ENCODE data around the gene TBC1D22A. TPM values are rescaled to one million over a fixed set of nuclear protein-coding genes. Genes with fewer than 3 reads are reported as not detected.

TBC1D22A gene
- total RNA-seq, 2 experiments from 2014 or later = 38.5 to 41.0 TPM

- no peak for DNase-seq
- Mint-ChIP-seq H3K27ac (no peak overlapping the region), H3K9me3 (no peaks in the 10 kb centered on the region), H3K4me1 (peaks cover 15% of the 10 kb centered on the region), H3K4me3 (no peak overlapping the region), H3K36me3 (ENCODE audit: low read depth) (peaks cover 23% of the 10 kb centered on the region), H3K27me3 (no peaks in the 10 kb centered on the region)
- ChIA-PET POLR2A (no interaction called here), CTCF (no interaction called here)
Observed at GRCh38 chr22:46851311-46851710, 88.9 kb downstream of the TBC1D22A start.

GRCh38 chr22:46851941-46852340, 89.5 kb downstream of the TBC1D22A start:
- no peak overlapping the region for H3K27ac Mint-ChIP-seq
- ChIA-PET POLR2A (no interaction called here), CTCF (no interaction called here)
- H3K4me1 Mint-ChIP-seq = peaks cover 14% of the 10 kb centered on the region
- no peak overlapping the region for H3K4me3 Mint-ChIP-seq
- H3K9me3 Mint-ChIP-seq = no peaks in the 10 kb centered on the region
- no peak for DNase-seq
- peaks cover 17% of the 10 kb centered on the region for H3K36me3 Mint-ChIP-seq (ENCODE audit: low read depth)
- H3K27me3 Mint-ChIP-seq = no peaks in the 10 kb centered on the region

- no peaks in the 10 kb centered on the region for H3K9me3 Mint-ChIP-seq
- no peaks in the 10 kb centered on the region for H3K27me3 Mint-ChIP-seq
- H3K4me1 Mint-ChIP-seq = peaks cover 12% of the 10 kb centered on the region
- DNase-seq = no peak
- H3K4me3 Mint-ChIP-seq = no peak overlapping the region
- ChIA-PET POLR2A (no interaction called here), CTCF (no interaction called here)
- peaks cover 17% of the 10 kb centered on the region for H3K36me3 Mint-ChIP-seq (ENCODE audit: low read depth)
- no peak overlapping the region for H3K27ac Mint-ChIP-seq
Observed at GRCh38 chr22:46852771-46853170, 90.3 kb downstream of the TBC1D22A start.

DNA sequence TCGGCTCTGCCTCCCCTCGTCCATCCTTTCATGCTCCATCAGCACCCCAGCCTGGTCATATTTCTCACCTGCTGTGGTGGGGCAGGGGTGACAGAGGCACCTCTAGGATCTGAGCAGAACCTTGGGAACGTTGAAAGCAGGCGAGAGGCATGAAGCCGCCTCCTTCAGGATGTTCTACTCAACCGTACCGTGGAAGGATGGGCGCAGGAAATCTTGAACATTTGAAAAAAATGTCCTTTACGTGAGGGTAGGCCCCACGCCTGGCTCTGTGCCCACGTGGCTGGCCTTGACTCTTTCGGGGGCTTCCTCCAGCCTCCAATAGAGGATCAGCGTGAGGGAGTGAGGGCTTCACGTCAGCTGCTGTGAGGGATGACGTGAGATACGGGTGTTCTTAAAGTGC, 90.7 kb downstream of the TBC1D22A start:
- no peak for DNase-seq
- Mint-ChIP-seq H3K36me3 (ENCODE audit: low read depth) (peaks cover 17% of the 10 kb centered on the region), H3K9me3 (no peaks in the 10 kb centered on the region), H3K27ac (no peak overlapping the region), H3K4me1 (peaks cover 12% of the 10 kb centered on the region), H3K4me3 (no peak overlapping the region), H3K27me3 (no peaks in the 10 kb centered on the region)
- ChIA-PET CTCF (no interaction called here), POLR2A (no interaction called here)

- Mint-ChIP-seq H3K36me3 (ENCODE audit: low read depth) (peaks cover 17% of the 10 kb centered on the region), H3K27ac (no peak overlapping the region)
Observed at GRCh38 chr22:46854125-46854870, 91.8 kb downstream of the TBC1D22A start.

GRCh38 chr22:46855681-46856080, 93.2 kb downstream of the TBC1D22A start:
- H3K27me3 Mint-ChIP-seq = no peaks in the 10 kb centered on the region
- H3K4me1 Mint-ChIP-seq = peaks cover 9% of the 10 kb centered on the region
- ChIA-PET CTCF (no interaction called here), POLR2A (no interaction called here)
- no peak overlapping the region for H3K4me3 Mint-ChIP-seq
- no peak overlapping the region for H3K27ac Mint-ChIP-seq
- H3K36me3 Mint-ChIP-seq (ENCODE audit: low read depth) = peaks cover 6% of the 10 kb centered on the region
- DNase-seq = no peak
- no peaks in the 10 kb centered on the region for H3K9me3 Mint-ChIP-seq

More at GRCh38 chr22:46854125-46854870, 91.8 kb downstream of the TBC1D22A start:
- CTCF ChIA-PET = no interaction called here
- Mint-ChIP-seq H3K4me3 (no peak overlapping the region), H3K4me1 (peaks cover 12% of the 10 kb centered on the region), H3K9me3 (no peaks in the 10 kb centered on the region), H3K27me3 (no peaks in the 10 kb centered on the region)
- DNase-seq = no peak
- POLR2A ChIA-PET = no interaction called here

GRCh38 chr22:46856661-46857060, 94.2 kb downstream of the TBC1D22A start:
- Mint-ChIP-seq H3K27ac (no peak overlapping the region), H3K27me3 (no peaks in the 10 kb centered on the region), H3K9me3 (no peaks in the 10 kb centered on the region), H3K36me3 (ENCODE audit: low read depth) (peaks cover 1% of the 10 kb centered on the region), H3K4me1 (peaks cover 9% of the 10 kb centered on the region), H3K4me3 (no peak overlapping the region)
- ChIA-PET CTCF (no interaction called here), POLR2A (no interaction called here)
- no peak for DNase-seq

DNA sequence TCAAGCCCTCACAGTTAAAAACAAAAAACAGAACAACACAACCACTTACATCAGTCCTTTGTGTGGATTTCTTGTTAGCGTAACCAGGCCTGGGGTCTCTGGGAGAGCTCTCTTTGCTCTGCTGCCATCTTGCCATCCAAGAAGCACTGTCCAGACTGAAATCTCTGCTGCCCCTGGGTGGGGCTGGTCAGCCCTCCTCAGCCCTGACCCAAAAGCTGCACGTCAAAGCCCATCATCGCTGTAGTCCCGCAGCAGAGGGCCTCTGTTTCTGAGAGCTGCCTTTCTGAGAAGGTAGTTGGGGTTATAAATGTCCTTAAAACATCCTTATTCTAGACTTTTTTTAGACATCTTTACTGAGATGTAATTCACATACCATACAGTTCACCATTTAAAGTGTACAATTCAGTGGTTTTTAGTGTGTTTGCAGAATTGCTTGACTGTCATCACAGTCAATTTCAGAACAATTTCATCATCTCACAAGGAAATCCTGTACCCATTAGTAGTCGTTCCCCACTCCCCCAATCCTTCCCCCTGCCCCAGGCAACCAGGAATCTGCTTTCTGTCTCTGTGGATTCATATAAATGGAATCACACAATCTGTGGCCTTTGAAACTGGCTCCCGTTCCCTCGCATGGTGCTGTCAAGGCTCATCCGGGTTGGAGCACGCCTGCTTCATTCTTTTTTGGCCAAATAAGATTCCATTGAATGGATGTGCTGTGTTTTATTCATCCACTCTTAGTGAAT, 94.9 kb downstream of the TBC1D22A start:
- CTCF ChIA-PET = no interaction called here

DNA sequence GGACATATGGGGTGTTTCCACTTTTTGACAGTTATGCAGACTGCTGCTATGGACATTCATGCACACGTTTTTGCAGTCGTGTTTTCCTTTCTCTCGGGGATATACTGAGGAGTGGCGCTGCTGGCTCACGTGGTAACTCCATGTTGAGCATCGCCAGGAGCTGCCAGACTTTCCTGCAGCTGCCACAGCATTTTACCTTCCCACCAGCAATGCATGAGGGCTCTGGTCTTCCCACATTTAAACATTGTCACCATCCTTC, 95.4 kb downstream of the TBC1D22A start:
- H3K27ac Mint-ChIP-seq = no peak overlapping the region
- H3K9me3 Mint-ChIP-seq = no peaks in the 10 kb centered on the region
- no peak overlapping the region for H3K4me3 Mint-ChIP-seq
- DNase-seq = no peak
- H3K4me1 Mint-ChIP-seq = peaks cover 9% of the 10 kb centered on the region
- H3K27me3 Mint-ChIP-seq = no peaks in the 10 kb centered on the region
- CTCF ChIA-PET = no interaction called here
- POLR2A ChIA-PET = no interaction called here
- peaks cover 3% of the 10 kb centered on the region for H3K36me3 Mint-ChIP-seq (ENCODE audit: low read depth)

More for the DNA sequence above, 94.9 kb downstream of the TBC1D22A start:
- peaks cover 3% of the 10 kb centered on the region for H3K36me3 Mint-ChIP-seq (ENCODE audit: low read depth)
- DNase-seq = no peak
- H3K27me3 Mint-ChIP-seq = no peaks in the 10 kb centered on the region
- H3K4me1 Mint-ChIP-seq = peaks cover 9% of the 10 kb centered on the region
- H3K9me3 Mint-ChIP-seq = no peaks in the 10 kb centered on the region
- H3K27ac Mint-ChIP-seq = no peak overlapping the region
- H3K4me3 Mint-ChIP-seq = no peak overlapping the region
- POLR2A ChIA-PET = no interaction called here

- H3K9me3 Mint-ChIP-seq = no peaks in the 10 kb centered on the region
- H3K27ac Mint-ChIP-seq = no peak overlapping the region
- H3K4me1 Mint-ChIP-seq = peaks cover 9% of the 10 kb centered on the region
- H3K36me3 Mint-ChIP-seq (ENCODE audit: low read depth) = peaks cover 3% of the 10 kb centered on the region
- POLR2A ChIA-PET = no interaction called here
- CTCF ChIA-PET = no interaction called here
- DNase-seq = no peak
- no peak overlapping the region for H3K4me3 Mint-ChIP-seq
- H3K27me3 Mint-ChIP-seq = no peaks in the 10 kb centered on the region
Observed at GRCh38 chr22:46858181-46858771, 95.8 kb downstream of the TBC1D22A start.

GRCh38 chr22:46860562-46860961, 98.1 kb downstream of the TBC1D22A start:
- DNase-seq = no peak
- peaks cover 7% of the 10 kb centered on the region for H3K36me3 Mint-ChIP-seq (ENCODE audit: low read depth)
- H3K9me3 Mint-ChIP-seq = no peaks in the 10 kb centered on the region
- H3K4me3 Mint-ChIP-seq = no peak overlapping the region
- H3K27me3 Mint-ChIP-seq = no peaks in the 10 kb centered on the region
- no peak overlapping the region for H3K27ac Mint-ChIP-seq
- POLR2A ChIA-PET = no interaction called here
- CTCF ChIA-PET = no interaction called here
- H3K4me1 Mint-ChIP-seq = no peaks in the 10 kb centered on the region

DNA sequence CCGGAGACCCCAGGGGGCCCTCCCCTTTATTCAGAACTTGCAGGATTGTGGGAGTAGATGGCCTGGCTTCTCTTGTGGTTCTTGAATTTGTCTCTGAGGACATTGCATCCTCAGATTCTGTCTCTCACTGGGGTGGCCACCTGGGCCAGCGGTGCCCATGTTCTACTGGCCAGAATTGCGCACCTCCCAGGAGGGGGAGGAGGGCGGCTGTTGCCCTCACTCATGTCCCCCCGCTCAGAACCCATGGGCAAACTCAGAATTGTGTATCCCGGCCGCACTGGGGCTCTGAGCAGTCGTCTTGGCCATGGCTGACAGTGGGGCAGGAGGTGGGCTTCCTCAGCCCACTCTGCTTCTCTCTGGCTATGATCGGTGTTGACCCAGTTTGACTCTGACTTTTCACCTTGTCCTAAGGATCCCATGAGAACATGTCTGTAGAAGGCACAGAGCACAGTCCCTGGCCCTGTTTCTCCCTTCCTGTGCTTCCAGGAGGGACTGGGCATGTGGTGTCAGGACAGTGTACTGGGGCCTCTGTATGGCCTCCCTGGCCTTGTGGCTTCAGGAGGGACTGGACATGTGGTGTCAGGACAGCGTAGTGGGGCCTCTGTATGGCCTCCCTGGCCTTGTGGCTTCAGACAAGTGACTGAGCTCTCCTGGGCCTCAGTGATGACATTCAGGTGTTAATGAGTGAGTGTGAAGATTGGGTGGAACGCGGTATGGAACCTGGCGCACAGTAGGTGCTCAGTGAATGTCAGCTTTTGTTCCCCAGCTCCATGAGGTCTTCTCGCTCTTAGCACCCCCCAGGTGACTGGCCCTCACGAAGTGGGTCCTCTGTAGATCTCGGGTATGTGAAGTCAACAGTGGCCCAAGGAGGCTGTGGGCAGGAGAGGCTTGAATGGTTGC, 99.3 kb downstream of the TBC1D22A start:
- ChIA-PET CTCF (no interaction called here), POLR2A (no interaction called here)
- Mint-ChIP-seq H3K36me3 (ENCODE audit: low read depth) (peaks cover 7% of the 10 kb centered on the region), H3K9me3 (no peaks in the 10 kb centered on the region), H3K27me3 (no peaks in the 10 kb centered on the region), H3K27ac (no peak overlapping the region), H3K4me1 (no peaks in the 10 kb centered on the region), H3K4me3 (no peak overlapping the region)
- DNase-seq = no peak
